HG02981 (cell line): ENCODE results near the gene ADARB2.

Experiments used
- ATAC-seq: cut with Tn5 transposase; IDR thresholded peaks from one replicate; pipeline ENCODE4 v1.9.1; 2021; ENCODE audit warnings: mild to moderate bottlenecking, moderate library complexity; ENCODE audit not compliant: unreplicated experiment

ADARB2 gene

DNA sequence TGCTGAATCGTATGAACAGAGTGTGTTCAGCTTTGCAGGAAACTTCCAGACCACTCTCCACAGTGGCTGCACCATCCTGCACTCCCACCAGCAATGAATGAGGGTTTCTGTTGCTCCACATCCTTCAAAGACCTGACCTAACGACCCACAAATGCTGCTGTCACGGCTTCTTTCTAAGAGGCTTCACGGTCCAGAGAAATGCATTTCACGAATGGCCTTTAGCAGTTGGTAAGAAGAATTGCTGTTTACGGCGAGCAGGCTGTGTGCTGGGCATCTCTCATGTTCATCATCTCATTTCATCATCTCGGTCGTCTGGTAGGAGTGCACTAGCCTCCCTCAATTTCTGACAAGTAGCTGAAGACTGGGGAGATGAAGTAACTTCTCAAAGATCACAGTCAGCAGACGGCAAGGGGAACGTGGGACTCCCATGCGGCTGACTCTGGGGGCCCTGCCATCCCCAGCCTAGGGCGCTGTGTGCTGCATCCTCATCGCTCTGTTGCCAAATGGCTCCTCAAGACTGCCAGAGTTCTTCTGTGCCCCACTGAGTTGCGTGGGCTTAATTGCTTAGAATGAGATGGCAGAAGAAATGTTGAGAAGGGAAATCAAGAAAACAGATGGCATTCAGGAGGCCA is 72.9 kb downstream of the ADARB2 start:
- no peak for ATAC-seq

DNA sequence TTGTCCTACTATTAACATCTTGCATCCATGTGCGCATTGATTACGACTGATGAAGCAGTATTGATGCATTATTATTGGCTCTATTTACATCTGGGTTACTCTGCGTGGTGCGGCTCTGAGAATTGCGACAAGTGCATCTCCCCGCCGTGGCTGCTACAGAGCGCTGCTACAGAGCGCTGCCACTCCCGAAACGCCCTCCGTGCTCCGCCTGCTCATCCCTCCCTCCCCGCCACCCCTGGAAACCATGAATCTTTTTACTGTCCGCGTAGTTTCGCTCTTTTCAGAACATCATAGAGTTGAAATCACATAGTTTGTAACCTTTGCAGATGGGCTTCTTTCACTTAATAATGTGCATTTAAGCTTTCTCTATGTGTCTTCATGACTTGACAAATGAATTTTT is 74.1 kb downstream of the ADARB2 start:
- no peak for ATAC-seq

- ATAC-seq, result peak; percentile 33
Measured at GRCh38 chr10:1662438-1663025, 74.8 kb downstream of the ADARB2 start.

- ATAC-seq, result peak; percentile 66
Measured at GRCh38 chr10:1661859-1662437, 75.4 kb downstream of the ADARB2 start.

DNA sequence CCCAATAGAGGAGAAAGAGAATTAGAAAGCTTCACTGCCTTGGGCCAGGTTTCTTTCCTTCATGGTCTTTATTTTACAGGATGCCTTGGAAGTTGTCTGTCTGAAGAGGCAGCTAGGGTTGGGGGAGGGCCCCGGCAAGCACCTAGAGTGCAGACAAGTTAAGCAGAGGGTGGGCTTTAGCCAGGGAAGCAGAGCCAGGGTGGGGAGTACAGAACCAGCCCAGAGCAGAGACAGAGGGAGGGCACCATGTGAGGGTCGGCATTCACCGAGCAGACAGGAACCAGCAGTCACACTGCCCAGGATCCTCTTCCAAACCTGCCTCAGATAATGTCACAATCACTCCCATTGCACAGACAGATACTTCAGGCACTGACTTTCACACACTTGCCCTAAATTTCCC is 75.9 kb downstream of the ADARB2 start:
- peak; percentile 2 for ATAC-seq

DNA sequence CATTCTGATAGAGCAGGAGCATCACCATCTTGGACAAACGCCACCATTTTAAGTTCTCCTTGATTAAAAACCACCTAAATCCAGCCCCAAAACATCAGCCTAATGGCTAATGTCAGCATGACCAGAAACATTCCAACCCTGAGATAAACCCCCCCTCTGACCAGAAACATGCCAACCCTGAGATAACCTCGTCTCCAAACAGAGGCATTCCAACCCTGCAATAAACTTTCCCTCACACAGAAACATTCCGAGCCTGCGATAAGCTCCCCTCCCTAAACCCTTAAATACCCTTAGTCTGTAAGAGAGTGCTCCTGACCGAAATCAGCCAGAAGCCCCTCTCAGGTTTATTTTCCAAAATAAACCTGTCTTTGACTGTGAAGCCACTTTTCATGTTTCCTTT is 76.5 kb downstream of the ADARB2 start:
- no peak for ATAC-seq

DNA sequence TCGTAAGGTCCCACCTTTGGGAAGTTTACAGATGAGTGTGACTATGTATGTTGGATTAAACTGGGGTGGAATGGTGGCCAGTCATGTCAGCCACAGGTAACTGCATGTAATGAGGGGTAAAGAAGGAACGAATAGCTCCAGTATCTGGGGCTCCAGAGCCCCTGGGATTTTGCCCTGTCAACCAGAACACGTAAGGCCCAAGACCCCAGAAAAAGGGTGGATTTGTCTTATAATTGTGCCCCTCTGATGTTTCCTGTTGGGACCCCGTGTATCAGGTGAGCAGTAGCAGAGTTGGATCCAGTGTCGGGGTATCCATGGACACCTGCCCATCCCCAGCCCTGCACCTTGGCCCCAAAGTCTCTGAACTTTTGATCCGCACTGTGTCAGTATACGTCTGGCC is 76.9 kb downstream of the ADARB2 start:
- no peak for ATAC-seq

- ATAC-seq, result no peak
Measured at GRCh38 chr10:1659221-1659791, 78.0 kb downstream of the ADARB2 start.

- no peak for ATAC-seq
Measured at GRCh38 chr10:1658658-1659057, 78.7 kb downstream of the ADARB2 start.

GRCh38 chr10:1657479-1657878 is 79.8 kb downstream of the ADARB2 start:
- no peak for ATAC-seq

GRCh38 chr10:1655367-1655766 is 82.0 kb downstream of the ADARB2 start:
- no peak for ATAC-seq

- no peak for ATAC-seq
Measured at GRCh38 chr10:1654811-1655356, 82.4 kb downstream of the ADARB2 start.

GRCh38 chr10:1654247-1654646 is 83.1 kb downstream of the ADARB2 start:
- ATAC-seq, result no peak

GRCh38 chr10:1653321-1653720 is 84.0 kb downstream of the ADARB2 start:
- ATAC-seq, result no peak

DNA sequence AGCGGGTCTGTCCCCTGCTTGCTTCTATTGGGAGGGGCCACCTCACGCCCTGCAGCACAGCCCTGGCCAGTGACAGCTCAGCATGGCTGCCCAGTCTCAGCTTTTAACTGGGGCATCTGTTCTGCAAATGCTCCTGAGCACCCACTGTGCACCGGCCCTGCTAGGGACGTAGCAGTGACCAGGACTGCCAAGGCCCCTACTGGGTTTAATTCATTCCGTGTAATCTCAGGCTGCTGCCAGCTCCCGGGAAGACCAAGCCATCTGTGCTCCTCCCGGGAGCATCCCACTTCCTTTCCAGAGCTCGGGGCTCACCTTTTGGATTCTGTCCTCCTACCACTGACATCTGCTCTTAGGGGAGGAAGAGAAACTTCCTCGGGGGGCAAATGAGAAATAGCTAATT is 85.2 kb downstream of the ADARB2 start:
- no peak for ATAC-seq

DNA sequence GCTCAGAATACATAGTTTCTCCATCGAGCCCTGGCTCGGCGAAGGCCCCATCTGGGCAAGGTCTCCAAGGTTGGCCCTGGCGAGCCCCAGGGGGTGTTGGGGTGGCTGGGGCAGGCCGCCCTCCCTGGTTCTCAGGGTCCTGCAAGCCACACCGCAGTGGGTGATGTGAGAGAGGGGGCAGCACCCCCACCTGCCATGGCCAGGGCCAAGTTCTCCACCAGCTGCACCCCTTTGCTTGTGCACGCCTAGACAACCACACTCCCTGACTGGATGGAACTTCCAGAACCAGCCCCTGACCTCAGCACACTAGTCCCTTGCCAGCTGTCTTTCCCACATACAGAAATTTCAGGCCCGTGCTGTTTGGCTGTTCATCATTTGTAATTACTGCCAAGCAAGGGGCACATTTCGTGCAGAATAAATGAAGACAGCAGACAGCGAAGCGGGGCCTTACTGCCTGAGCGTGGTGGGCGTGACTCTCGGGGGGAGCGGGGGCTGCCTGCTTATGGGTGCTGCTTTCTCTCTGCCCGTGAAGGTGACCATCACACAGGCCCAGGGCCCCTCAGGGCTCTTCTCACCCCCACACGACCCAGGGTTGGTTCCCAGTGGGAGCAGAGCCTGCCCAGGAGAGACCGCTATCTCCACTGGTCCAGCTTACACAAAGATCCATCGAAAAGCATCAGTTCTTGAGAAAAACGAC is 85.9 kb downstream of the ADARB2 start:
- no peak for ATAC-seq

GRCh38 chr10:1650542-1651269 is 86.6 kb downstream of the ADARB2 start:
- ATAC-seq, result no peak

- ATAC-seq, result peak; percentile 49
Measured at GRCh38 chr10:1648648-1649047, 88.7 kb downstream of the ADARB2 start.

DNA sequence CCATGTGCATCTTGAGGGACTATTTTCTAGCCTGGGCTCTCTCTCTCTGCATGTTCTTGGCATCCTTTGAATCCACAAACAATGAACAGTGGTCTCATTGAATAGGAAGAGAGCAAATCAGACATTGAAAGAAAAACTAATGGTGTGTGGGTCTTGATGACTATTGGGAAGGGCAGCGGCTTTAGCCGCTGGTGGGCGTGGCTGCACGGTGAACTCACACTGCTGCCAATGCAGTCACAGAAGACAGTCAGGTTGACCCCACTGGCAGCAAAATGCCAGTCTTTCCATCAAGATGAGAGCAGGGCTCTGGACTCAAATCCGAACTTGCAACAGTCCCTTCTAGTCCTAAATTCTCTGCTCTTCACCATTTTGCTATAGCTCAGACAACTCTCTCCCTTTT is 91.0 kb downstream of the ADARB2 start:
- ATAC-seq, result no peak

GRCh38 chr10:1645896-1646295 is 91.4 kb downstream of the ADARB2 start:
- ATAC-seq, result no peak
